Measurements from ENCODE around the gene LIMS2.

LIMS2 gene

GRCh38 chr2:127715778-127716449 is 40.6 kb upstream of the LIMS2 start:
- POLR2A ChIA-PET, result no interaction called here
- Histone ChIP-seq H3K36me3 (ENCODE audit: control insufficient read depth in 2 of 2, insufficient read depth in 1 of 2, low read length in 2 of 2) (peaks cover 17 to 85% of the 10 kb centered on the region in 2 experiments), H3K4me3 (ENCODE audit: low read depth, low read length) (no peak overlapping the region), H3K27ac (ENCODE audit: extremely low read depth, low read depth, low read length) (no peak overlapping the region), H3K9me3 (ENCODE audit: control insufficient read depth, insufficient read depth, low read depth, low read length) (no peaks in the 10 kb centered on the region), H3K4me1 (ENCODE audit: control insufficient read depth, insufficient read depth, low read length) (no peaks in the 10 kb centered on the region)
- TF ChIP-seq PRDM1 (tag by site-specific recombination; IDR thresholded peaks at IDR 0.05), result peak; percentile 33; the same call in 1 of the 2 replicates
- TF ChIP-seq INSM2 (tag by site-specific recombination; IDR thresholded peaks at IDR 0.05), result no peak
- no peak for TF ChIP-seq ZNF157 (tag by site-specific recombination; IDR thresholded peaks at IDR 0.05)
- no peak for TF ChIP-seq ZNF23 (tag by site-specific recombination; IDR thresholded peaks at IDR 0.05; ENCODE audit: borderline replicate concordance)
- no peak for TF ChIP-seq ZSCAN5A (tag by site-specific recombination; IDR thresholded peaks at IDR 0.05)
- TF ChIP-seq ZNF670 (tag by site-specific recombination; IDR thresholded peaks at IDR 0.05; ENCODE audit: low read depth), result no peak
- TF ChIP-seq ZBTB48 (tag by site-specific recombination; IDR thresholded peaks at IDR 0.05), result no peak
- no peak for TF ChIP-seq ZNF2 (tag by site-specific recombination; IDR thresholded peaks at IDR 0.05)
- CTCF ChIA-PET, result no interaction called here

- CTCF ChIA-PET, result no interaction called here
- no peak overlapping the region for H3K4me3 ChIP-seq (ENCODE audit: low read depth, low read length)
Observed at GRCh38 chr2:127713562-127713961, 38.2 kb upstream of the LIMS2 start.

More at GRCh38 chr2:127713562-127713961, 38.2 kb upstream of the LIMS2 start:
- TF ChIP-seq KLF17 (tag by site-specific recombination; IDR thresholded peaks at IDR 0.05), result no peak
- TF ChIP-seq ZNF560 (tag by site-specific recombination; IDR thresholded peaks at IDR 0.05; ENCODE audit: borderline replicate concordance), result no peak
- TF ChIP-seq KLF10 (tag by site-specific recombination; IDR thresholded peaks at IDR 0.05), result no peak
- no peak for TF ChIP-seq ZNF19 (tag by site-specific recombination; IDR thresholded peaks at IDR 0.05; ENCODE audit: low read depth)
- TF ChIP-seq PATZ1 (tag by site-specific recombination; IDR thresholded peaks at IDR 0.05), result no peak
- TF ChIP-seq ZBTB49 (tag by site-specific recombination; IDR thresholded peaks at IDR 0.05; ENCODE audit: low read depth), result no peak
- TF ChIP-seq AEBP2 (tag by site-specific recombination; IDR thresholded peaks at IDR 0.05; ENCODE audit: borderline replicate concordance), result no peak
- TF ChIP-seq FEZF1 (tag by site-specific recombination; IDR thresholded peaks at IDR 0.05), result no peak
- no peak for TF ChIP-seq ZNF211 (tag by site-specific recombination; IDR thresholded peaks at IDR 0.05; ENCODE audit: low read depth)
- TF ChIP-seq ZFP37 (tag by site-specific recombination; IDR thresholded peaks at IDR 0.05), result no peak
- no peak for TF ChIP-seq REPIN1 (tag by site-specific recombination; IDR thresholded peaks at IDR 0.05; ENCODE audit: low read depth)
- no peak for TF ChIP-seq ZNF585B (tag by site-specific recombination; IDR thresholded peaks at IDR 0.05)
- no peak for TF ChIP-seq ZNF549 (tag by site-specific recombination; IDR thresholded peaks at IDR 0.05)
- TF ChIP-seq ZNF175 (tag by site-specific recombination; IDR thresholded peaks at IDR 0.05), result no peak
- no peak for TF ChIP-seq ZNF398 (tag by site-specific recombination; IDR thresholded peaks at IDR 0.05)
- no peaks in the 10 kb centered on the region for H3K9me3 ChIP-seq (ENCODE audit: control insufficient read depth, insufficient read depth, low read depth, low read length)
- no peak overlapping the region for H3K27ac ChIP-seq (ENCODE audit: extremely low read depth, low read depth, low read length)
- H3K36me3 ChIP-seq (ENCODE audit: control insufficient read depth in 2 of 2, insufficient read depth in 1 of 2, low read length in 2 of 2), result peaks cover 10 to 84% of the 10 kb centered on the region in 2 experiments
- no peaks in the 10 kb centered on the region for H3K4me1 ChIP-seq (ENCODE audit: control insufficient read depth, insufficient read depth, low read length)
- POLR2A ChIA-PET, result no interaction called here

Measured in HEK293 (cell line).